ENCODE measurements around the gene HACD3. TPM values are rescaled to one million over a fixed set of nuclear protein-coding genes. Genes with fewer than 3 reads are reported as not detected.

The HACD3 gene
- total and polyA plus RNA-seq, 2 of the 13 experiments (the other 11 are each of a cell fraction or from before 2014, with no cell fraction given), result 73.6 to 161 TPM

- TF ChIP-seq, protein P1, sequence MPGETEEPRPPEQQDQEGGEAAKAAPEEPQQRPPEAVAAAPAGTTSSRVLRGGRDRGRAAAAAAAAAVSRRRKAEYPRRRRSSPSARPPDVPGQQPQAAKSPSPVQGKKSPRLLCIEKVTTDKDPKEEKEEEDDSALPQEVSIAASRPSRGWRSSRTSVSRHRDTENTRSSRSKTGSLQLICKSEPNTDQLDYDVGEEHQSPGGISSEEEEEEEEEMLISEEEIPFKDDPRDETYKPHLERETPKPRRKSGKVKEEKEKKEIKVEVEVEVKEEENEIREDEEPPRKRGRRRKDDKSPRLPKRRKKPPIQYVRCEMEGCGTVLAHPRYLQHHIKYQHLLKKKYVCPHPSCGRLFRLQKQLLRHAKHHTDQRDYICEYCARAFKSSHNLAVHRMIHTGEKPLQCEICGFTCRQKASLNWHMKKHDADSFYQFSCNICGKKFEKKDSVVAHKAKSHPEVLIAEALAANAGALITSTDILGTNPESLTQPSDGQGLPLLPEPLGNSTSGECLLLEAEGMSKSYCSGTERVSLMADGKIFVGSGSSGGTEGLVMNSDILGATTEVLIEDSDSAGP (CRISPR knock-in tag; IDR thresholded peaks at IDR 0.05; ENCODE audit: borderline replicate concordance), result peak; percentile 65; the same call in 1 of the 2 replicates
- TF ChIP-seq ZNF44 (CRISPR knock-in tag; IDR thresholded peaks at IDR 0.05), result no peak
- TF ChIP-seq SETDB1 (CRISPR knock-in tag; IDR thresholded peaks at IDR 0.05; ENCODE audit: borderline replicate concordance), result no peak
- no peak for TF ChIP-seq ZNF354B (CRISPR knock-in tag; IDR thresholded peaks at IDR 0.05)
- TF ChIP-seq PBX2 (CRISPR knock-in tag; IDR thresholded peaks at IDR 0.05), result no peak
- TF ChIP-seq ZNF746 (CRISPR knock-in tag; IDR thresholded peaks at IDR 0.05), result peak; percentile 65; the same call in 1 of the 2 replicates
- peak; percentile 94 for TF ChIP-seq ZNF343 (CRISPR knock-in tag; IDR thresholded peaks at IDR 0.05)
- peak; percentile 91; the same call in 1 of the 2 replicates for TF ChIP-seq ISX (CRISPR knock-in tag; conservative IDR thresholded peaks at IDR 0.05)
- no peak for TF ChIP-seq NFE2L2 (IDR thresholded peaks at IDR 0.05; ENCODE audit: low read length)
- TF ChIP-seq MBNL3 (CRISPR knock-in tag; conservative IDR thresholded peaks at IDR 0.05), result no peak
- TF ChIP-seq ZFX (CRISPR knock-in tag; IDR thresholded peaks at IDR 0.05; ENCODE audit: low read depth), result peak; percentile 99
- TF ChIP-seq GTF3A (CRISPR knock-in tag; conservative IDR thresholded peaks at IDR 0.05), result 0 out of 2 replicates have a peak, but pooled peaks have one; percentile 64
- no peak for TF ChIP-seq RBM39 (IDR thresholded peaks at IDR 0.05; ENCODE audit: low read depth, low read length, poor library complexity, severe bottlenecking)
- TF ChIP-seq ZNF205 (CRISPR knock-in tag; IDR thresholded peaks at IDR 0.05), result no peak; the same call in 1 of the 2 replicates
- TF ChIP-seq, protein P2, sequence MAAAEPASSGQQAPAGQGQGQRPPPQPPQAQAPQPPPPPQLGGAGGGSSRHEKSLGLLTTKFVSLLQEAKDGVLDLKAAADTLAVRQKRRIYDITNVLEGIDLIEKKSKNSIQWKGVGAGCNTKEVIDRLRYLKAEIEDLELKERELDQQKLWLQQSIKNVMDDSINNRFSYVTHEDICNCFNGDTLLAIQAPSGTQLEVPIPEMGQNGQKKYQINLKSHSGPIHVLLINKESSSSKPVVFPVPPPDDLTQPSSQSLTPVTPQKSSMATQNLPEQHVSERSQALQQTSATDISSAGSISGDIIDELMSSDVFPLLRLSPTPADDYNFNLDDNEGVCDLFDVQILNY (CRISPR knock-in tag; conservative IDR thresholded peaks at IDR 0.05), result peak; percentile 67
- TF ChIP-seq, protein P3, sequence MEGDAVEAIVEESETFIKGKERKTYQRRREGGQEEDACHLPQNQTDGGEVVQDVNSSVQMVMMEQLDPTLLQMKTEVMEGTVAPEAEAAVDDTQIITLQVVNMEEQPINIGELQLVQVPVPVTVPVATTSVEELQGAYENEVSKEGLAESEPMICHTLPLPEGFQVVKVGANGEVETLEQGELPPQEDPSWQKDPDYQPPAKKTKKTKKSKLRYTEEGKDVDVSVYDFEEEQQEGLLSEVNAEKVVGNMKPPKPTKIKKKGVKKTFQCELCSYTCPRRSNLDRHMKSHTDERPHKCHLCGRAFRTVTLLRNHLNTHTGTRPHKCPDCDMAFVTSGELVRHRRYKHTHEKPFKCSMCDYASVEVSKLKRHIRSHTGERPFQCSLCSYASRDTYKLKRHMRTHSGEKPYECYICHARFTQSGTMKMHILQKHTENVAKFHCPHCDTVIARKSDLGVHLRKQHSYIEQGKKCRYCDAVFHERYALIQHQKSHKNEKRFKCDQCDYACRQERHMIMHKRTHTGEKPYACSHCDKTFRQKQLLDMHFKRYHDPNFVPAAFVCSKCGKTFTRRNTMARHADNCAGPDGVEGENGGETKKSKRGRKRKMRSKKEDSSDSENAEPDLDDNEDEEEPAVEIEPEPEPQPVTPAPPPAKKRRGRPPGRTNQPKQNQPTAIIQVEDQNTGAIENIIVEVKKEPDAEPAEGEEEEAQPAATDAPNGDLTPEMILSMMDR (CRISPR knock-in tag; IDR thresholded peaks at IDR 0.05), result peak; percentile 3; the same call in 1 of the 2 replicates
- TF ChIP-seq ZZZ3 (CRISPR knock-in tag; IDR thresholded peaks at IDR 0.05; ENCODE audit: borderline replicate concordance), result no peak
- TF ChIP-seq, protein P4, sequence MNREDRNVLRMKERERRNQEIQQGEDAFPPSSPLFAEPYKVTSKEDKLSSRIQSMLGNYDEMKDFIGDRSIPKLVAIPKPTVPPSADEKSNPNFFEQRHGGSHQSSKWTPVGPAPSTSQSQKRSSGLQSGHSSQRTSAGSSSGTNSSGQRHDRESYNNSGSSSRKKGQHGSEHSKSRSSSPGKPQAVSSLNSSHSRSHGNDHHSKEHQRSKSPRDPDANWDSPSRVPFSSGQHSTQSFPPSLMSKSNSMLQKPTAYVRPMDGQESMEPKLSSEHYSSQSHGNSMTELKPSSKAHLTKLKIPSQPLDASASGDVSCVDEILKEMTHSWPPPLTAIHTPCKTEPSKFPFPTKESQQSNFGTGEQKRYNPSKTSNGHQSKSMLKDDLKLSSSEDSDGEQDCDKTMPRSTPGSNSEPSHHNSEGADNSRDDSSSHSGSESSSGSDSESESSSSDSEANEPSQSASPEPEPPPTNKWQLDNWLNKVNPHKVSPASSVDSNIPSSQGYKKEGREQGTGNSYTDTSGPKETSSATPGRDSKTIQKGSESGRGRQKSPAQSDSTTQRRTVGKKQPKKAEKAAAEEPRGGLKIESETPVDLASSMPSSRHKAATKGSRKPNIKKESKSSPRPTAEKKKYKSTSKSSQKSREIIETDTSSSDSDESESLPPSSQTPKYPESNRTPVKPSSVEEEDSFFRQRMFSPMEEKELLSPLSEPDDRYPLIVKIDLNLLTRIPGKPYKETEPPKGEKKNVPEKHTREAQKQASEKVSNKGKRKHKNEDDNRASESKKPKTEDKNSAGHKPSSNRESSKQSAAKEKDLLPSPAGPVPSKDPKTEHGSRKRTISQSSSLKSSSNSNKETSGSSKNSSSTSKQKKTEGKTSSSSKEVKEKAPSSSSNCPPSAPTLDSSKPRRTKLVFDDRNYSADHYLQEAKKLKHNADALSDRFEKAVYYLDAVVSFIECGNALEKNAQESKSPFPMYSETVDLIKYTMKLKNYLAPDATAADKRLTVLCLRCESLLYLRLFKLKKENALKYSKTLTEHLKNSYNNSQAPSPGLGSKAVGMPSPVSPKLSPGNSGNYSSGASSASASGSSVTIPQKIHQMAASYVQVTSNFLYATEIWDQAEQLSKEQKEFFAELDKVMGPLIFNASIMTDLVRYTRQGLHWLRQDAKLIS (CRISPR knock-in tag; IDR thresholded peaks at IDR 0.05), result peak; percentile 48; the same call in 1 of the 2 replicates
Observed at GRCh38 chr15:65530318-65531111, at the start of gene HACD3 (continued).

All from HepG2 (cell line).